HepG2 (cell line): ENCODE measurements around the gene ERBB3. TPM values are rescaled to one million over a fixed set of nuclear protein-coding genes. Genes with fewer than 3 reads are reported as not detected.

Experiments
- AKAP8 ChIP-seq: sonication (generic); formaldehyde crosslinking; IDR thresholded peaks from 2 replicates; pipeline ENCODE4 v1.5.1; 2020; ENCODE audit warnings: mild to moderate bottlenecking, missing genetic modification reagents
- ARID2 ChIP-seq: sonication (generic); formaldehyde crosslinking; IDR thresholded peaks from 2 replicates; pipeline ENCODE4 v1.8.1; 2022; ENCODE audit warnings: mild to moderate bottlenecking, missing genetic modification reagents, borderline replicate concordance
- ELF4 ChIP-seq: sonication (generic); formaldehyde crosslinking; IDR thresholded peaks from 2 replicates; pipeline ENCODE4 v1.5.0; 2020; ENCODE audit warnings: missing genetic modification reagents, mild to moderate bottlenecking, moderate library complexity, borderline replicate concordance
- ESRRA ChIP-seq: sonication (generic); formaldehyde crosslinking; IDR thresholded peaks from 2 replicates; pipeline ENCODE4 v1.5.1; 2020; ENCODE audit warnings: mild to moderate bottlenecking, low read depth, missing genetic modification reagents
- FOSL2 ChIP-seq: sonication (generic); formaldehyde crosslinking; IDR thresholded peaks from 2 replicates; pipeline ENCODE4 v1.4.0; 2020; ENCODE audit warnings: missing genetic modification reagents
- HNRNPL ChIP-seq: fragments of 200-400 bp; formaldehyde crosslinking; IDR thresholded peaks from 2 replicates; pipeline ENCODE4 v1.6.1; 2017; ENCODE audit warnings: mild to moderate bottlenecking, low read depth, low read length
- MED8 ChIP-seq: sonication (generic); formaldehyde crosslinking; IDR thresholded peaks from 2 replicates; pipeline ENCODE4 v1.8.1; 2023; ENCODE audit warnings: mild to moderate bottlenecking, missing genetic modification reagents; ENCODE audit not compliant: insufficient replicate concordance
- MIER2 ChIP-seq: IDR thresholded peaks from 2 replicates; pipeline ENCODE4 v1.6.1; 2016; ENCODE audit warnings: missing biosample characterization, missing genetic modification reagents
- MLLT10 ChIP-seq: sonication (generic); formaldehyde crosslinking; IDR thresholded peaks from 2 replicates; pipeline ENCODE4 v1.4.0; 2020; ENCODE audit warnings: missing genetic modification reagents
- PPARG ChIP-seq: conservative IDR thresholded peaks from 2 replicates; pipeline ENCODE4 v1.6.1; 2016; ENCODE audit warnings: missing biosample characterization, missing genetic modification reagents
- RARA ChIP-seq: IDR thresholded peaks from 2 replicates; pipeline ENCODE4 v1.6.1; 2016; ENCODE audit warnings: missing genetic modification reagents, missing compliant biosample characterization
- TEAD3 ChIP-seq: optimal IDR thresholded peaks from 2 replicates; pipeline ENCODE3; 2016; ENCODE audit warnings: borderline replicate concordance
- ZNF567 ChIP-seq: sonication (generic); formaldehyde crosslinking; IDR thresholded peaks from 2 replicates; pipeline ENCODE4 v1.8.1; 2023; ENCODE audit warnings: mild to moderate bottlenecking, missing genetic modification reagents, borderline replicate concordance
- polyA plus RNA-seq, 8 experiments: library from polyadenylated mRNA; depleted of rRNA in 3 of 8; stranded (reverse) in 7 of 8; unstranded in 1 of 8; fragments of >200 nt; fragmentation: Illumina TruSeq in 4 of 8; extraction: Trizol in 4 of 8; gene quantifications; 2 replicates each; pipeline versions ENCODE4 v1.2.1 to v1.2.3, GENCODE V29; 2011 to 2016; ENCODE audit warnings: low read depth in 4 of 8, missing spikeins in 1 of 8, mixed read lengths in 1 of 8; ENCODE audit not compliant: insufficient read depth in 1 of 8
- total RNA-seq, 5 experiments: library from RNA; depleted of rRNA; stranded (reverse); fragments of >200 nt; fragmentation: Illumina TruSeq; extraction: Trizol; gene quantifications; 2 replicates each; pipeline ENCODE4 v1.2.3, GENCODE V29; 2016; ENCODE audit warnings: low read depth in 1 of 5
- TF ChIP-seq, protein P1 (sequence below), 2 experiments: sonication (generic) in 1 of 2; formaldehyde crosslinking in 1 of 2; IDR thresholded peaks; 2 replicates each; pipeline versions ENCODE4 v1.4.0 to v1.6.1; 2018 to 2020; ENCODE audit warnings: missing genetic modification reagents in 2 of 2, borderline replicate concordance in 1 of 2, low read depth in 1 of 2, mild to moderate bottlenecking in 1 of 2, missing biosample characterization in 1 of 2
- TF ChIP-seq, protein P2 (sequence below): IDR thresholded peaks from 2 replicates; pipeline ENCODE4 v1.6.1; 2016; ENCODE audit warnings: low read depth, borderline replicate concordance
- TF ChIP-seq, protein P3 (sequence below): sonication (generic); formaldehyde crosslinking; conservative IDR thresholded peaks from 2 replicates; pipeline ENCODE4 v1.8.1; 2023; ENCODE audit warnings: missing genetic modification reagents
- TF ChIP-seq, protein P4 (sequence below): sonication (generic); formaldehyde crosslinking; IDR thresholded peaks from 2 replicates; pipeline ENCODE4 v1.4.0; 2020; ENCODE audit warnings: mild to moderate bottlenecking, missing genetic modification reagents
- TF ChIP-seq, protein P5 (sequence below): sonication (generic); formaldehyde crosslinking; IDR thresholded peaks from 2 replicates; pipeline ENCODE4 v1.4.0; 2020; ENCODE audit warnings: missing genetic modification reagents
- TF ChIP-seq, protein P6 (sequence below): sonication (generic); formaldehyde crosslinking; IDR thresholded peaks from 2 replicates; pipeline ENCODE4 v1.4.0; 2020; ENCODE audit warnings: missing genetic modification reagents

ERBB3 gene
- total and polyA plus RNA-seq, 2 of the 13 experiments (the other 11 are each of a cell fraction or from before 2014, with no cell fraction given) = 93.6 to 358 TPM

DNA sequence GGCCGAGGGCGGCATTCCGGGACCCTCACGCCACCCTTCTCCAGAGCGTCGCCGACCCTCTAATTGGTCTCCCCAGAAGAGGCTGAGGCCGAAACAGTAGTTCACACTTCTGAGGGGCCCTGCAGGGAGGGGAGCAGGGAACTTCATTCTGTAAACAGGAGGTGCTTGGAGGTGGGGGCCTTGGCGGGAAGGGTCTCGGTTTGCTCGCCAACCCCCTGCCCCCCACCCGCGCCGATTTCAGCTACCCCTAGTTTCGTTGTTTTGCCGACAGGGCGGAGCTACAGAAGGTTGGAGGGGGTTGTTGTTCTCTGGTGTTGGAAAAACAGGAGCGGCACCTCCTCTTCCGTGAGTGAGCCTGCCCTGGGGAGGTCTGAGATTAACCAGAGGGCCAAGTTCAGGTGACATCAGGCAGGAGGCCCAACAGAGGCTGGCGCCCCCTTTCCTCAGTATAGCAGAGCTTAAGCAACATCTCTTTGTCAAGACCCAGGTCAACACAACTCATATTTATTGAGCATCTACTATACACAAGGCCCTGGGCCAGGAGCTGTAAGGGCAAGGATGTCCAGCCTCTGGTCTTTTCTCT lies 682 bp downstream of the ERBB3 start (continued):
- TF ChIP-seq ESRRA (CRISPR knock-in tag) (peak; percentile 89; the same call in 1 of the 2 replicates), AKAP8 (CRISPR knock-in tag) (peak; percentile 72), HNRNPL (0 out of 2 replicates have a peak, but pooled peaks have one; percentile 22), MLLT10 (CRISPR knock-in tag) (no peak), ELF4 (CRISPR knock-in tag) (no peak), MIER2 (CRISPR knock-in tag) (peak; percentile 69; the same call in 1 of the 2 replicates), TEAD3 (CRISPR knock-in tag) (peak; percentile 49), FOSL2 (peak; percentile 77), ARID2 (no peak), PPARG (CRISPR knock-in tag) (peak; percentile 26; the same call in 1 of the 2 replicates), RARA (CRISPR knock-in tag) (peak; percentile 99), MED8 (peak; percentile 67), ZNF567 (peak; percentile 48; the same call in 1 of the 2 replicates)
- TF ChIP-seq, protein P1, sequence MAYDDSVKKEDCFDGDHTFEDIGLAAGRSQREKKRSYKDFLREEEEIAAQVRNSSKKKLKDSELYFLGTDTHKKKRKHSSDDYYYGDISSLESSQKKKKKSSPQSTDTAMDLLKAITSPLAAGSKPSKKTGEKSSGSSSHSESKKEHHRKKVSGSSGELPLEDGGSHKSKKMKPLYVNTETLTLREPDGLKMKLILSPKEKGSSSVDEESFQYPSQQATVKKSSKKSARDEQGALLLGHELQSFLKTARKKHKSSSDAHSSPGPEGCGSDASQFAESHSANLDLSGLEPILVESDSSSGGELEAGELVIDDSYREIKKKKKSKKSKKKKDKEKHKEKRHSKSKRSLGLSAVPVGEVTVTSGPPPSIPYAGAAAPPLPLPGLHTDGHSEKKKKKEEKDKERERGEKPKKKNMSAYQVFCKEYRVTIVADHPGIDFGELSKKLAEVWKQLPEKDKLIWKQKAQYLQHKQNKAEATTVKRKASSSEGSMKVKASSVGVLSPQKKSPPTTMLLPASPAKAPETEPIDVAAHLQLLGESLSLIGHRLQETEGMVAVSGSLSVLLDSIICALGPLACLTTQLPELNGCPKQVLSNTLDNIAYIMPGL (CRISPR knock-in tag; IDR thresholded peaks at IDR 0.05; ENCODE audit: borderline replicate concordance in 1 of 2, low read depth in 1 of 2) = peak; percentile 77 to 80; a peak in 2 of 4 replicates
- TF ChIP-seq, protein P2, sequence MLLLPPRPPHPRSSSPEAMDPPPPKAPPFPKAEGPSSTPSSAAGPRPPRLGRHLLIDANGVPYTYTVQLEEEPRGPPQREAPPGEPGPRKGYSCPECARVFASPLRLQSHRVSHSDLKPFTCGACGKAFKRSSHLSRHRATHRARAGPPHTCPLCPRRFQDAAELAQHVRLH (CRISPR knock-in tag) = peak; percentile 45; the same call in 1 of the 2 replicates
- TF ChIP-seq, protein P3, sequence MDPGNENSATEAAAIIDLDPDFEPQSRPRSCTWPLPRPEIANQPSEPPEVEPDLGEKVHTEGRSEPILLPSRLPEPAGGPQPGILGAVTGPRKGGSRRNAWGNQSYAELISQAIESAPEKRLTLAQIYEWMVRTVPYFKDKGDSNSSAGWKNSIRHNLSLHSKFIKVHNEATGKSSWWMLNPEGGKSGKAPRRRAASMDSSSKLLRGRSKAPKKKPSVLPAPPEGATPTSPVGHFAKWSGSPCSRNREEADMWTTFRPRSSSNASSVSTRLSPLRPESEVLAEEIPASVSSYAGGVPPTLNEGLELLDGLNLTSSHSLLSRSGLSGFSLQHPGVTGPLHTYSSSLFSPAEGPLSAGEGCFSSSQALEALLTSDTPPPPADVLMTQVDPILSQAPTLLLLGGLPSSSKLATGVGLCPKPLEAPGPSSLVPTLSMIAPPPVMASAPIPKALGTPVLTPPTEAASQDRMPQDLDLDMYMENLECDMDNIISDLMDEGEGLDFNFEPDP (CRISPR knock-in tag) = peak; percentile 51; the same call in 1 of the 2 replicates
- TF ChIP-seq, protein P4, sequence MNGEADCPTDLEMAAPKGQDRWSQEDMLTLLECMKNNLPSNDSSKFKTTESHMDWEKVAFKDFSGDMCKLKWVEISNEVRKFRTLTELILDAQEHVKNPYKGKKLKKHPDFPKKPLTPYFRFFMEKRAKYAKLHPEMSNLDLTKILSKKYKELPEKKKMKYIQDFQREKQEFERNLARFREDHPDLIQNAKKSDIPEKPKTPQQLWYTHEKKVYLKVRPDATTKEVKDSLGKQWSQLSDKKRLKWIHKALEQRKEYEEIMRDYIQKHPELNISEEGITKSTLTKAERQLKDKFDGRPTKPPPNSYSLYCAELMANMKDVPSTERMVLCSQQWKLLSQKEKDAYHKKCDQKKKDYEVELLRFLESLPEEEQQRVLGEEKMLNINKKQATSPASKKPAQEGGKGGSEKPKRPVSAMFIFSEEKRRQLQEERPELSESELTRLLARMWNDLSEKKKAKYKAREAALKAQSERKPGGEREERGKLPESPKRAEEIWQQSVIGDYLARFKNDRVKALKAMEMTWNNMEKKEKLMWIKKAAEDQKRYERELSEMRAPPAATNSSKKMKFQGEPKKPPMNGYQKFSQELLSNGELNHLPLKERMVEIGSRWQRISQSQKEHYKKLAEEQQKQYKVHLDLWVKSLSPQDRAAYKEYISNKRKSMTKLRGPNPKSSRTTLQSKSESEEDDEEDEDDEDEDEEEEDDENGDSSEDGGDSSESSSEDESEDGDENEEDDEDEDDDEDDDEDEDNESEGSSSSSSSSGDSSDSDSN (CRISPR knock-in tag) = no peak; the same call in 1 of the 2 replicates
- TF ChIP-seq, protein P5, sequence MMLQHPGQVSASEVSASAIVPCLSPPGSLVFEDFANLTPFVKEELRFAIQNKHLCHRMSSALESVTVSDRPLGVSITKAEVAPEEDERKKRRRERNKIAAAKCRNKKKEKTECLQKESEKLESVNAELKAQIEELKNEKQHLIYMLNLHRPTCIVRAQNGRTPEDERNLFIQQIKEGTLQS = peak; percentile 56
- TF ChIP-seq, protein P6, sequence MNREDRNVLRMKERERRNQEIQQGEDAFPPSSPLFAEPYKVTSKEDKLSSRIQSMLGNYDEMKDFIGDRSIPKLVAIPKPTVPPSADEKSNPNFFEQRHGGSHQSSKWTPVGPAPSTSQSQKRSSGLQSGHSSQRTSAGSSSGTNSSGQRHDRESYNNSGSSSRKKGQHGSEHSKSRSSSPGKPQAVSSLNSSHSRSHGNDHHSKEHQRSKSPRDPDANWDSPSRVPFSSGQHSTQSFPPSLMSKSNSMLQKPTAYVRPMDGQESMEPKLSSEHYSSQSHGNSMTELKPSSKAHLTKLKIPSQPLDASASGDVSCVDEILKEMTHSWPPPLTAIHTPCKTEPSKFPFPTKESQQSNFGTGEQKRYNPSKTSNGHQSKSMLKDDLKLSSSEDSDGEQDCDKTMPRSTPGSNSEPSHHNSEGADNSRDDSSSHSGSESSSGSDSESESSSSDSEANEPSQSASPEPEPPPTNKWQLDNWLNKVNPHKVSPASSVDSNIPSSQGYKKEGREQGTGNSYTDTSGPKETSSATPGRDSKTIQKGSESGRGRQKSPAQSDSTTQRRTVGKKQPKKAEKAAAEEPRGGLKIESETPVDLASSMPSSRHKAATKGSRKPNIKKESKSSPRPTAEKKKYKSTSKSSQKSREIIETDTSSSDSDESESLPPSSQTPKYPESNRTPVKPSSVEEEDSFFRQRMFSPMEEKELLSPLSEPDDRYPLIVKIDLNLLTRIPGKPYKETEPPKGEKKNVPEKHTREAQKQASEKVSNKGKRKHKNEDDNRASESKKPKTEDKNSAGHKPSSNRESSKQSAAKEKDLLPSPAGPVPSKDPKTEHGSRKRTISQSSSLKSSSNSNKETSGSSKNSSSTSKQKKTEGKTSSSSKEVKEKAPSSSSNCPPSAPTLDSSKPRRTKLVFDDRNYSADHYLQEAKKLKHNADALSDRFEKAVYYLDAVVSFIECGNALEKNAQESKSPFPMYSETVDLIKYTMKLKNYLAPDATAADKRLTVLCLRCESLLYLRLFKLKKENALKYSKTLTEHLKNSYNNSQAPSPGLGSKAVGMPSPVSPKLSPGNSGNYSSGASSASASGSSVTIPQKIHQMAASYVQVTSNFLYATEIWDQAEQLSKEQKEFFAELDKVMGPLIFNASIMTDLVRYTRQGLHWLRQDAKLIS (CRISPR knock-in tag) = 0 out of 2 replicates have a peak, but pooled peaks have one; percentile 43
